GM10248 (cell line): Measurements from ENCODE around the gene CHST11.

Experiments used
- CTCF ChIA-PET: fragments of 300-600 bp; sonication (Branson Sonifier 250); formaldehyde crosslinking; extraction: SDS; loops from one replicate; lab custom pipeline; 2021; ENCODE audit warnings: antibody characterized with exemption; lab: Yijun Ruan, JAX
- POLR2A ChIA-PET: fragments of 350-650 bp; sonication (Branson Sonifier 250); formaldehyde crosslinking; extraction: SDS; loops from one replicate; lab custom pipeline; 2020; ENCODE audit warnings: antibody characterized with exemption; lab: Yijun Ruan, JAX
- DNase-seq: peaks from one replicate; pipeline ENCODE4 v3.0.0; 2012; ENCODE audit errors: extremely low spot score
- TF ChIP-seq, protein P1 (sequence below): IDR thresholded peaks from 2 replicates; pipeline ENCODE4 v1.5.1; 2012; ENCODE audit warnings: mild to moderate bottlenecking, low read depth; ENCODE audit errors: extremely low read depth, missing control alignments, control extremely low read depth

Gene CHST11

GRCh38 chr12:104600036-104600712, 143.4 kb downstream of the CHST11 start:
- POLR2A ChIA-PET, result no interaction called here
- CTCF ChIA-PET, result interaction anchor here (1.8 to 2.2 kb wide), 2 partner anchors 10 to 16 kb away, joined by 4 to 6 read pairs; no protein-coding TSS in a partner anchor
- DNase-seq, result no peak
- TF ChIP-seq, protein P1, sequence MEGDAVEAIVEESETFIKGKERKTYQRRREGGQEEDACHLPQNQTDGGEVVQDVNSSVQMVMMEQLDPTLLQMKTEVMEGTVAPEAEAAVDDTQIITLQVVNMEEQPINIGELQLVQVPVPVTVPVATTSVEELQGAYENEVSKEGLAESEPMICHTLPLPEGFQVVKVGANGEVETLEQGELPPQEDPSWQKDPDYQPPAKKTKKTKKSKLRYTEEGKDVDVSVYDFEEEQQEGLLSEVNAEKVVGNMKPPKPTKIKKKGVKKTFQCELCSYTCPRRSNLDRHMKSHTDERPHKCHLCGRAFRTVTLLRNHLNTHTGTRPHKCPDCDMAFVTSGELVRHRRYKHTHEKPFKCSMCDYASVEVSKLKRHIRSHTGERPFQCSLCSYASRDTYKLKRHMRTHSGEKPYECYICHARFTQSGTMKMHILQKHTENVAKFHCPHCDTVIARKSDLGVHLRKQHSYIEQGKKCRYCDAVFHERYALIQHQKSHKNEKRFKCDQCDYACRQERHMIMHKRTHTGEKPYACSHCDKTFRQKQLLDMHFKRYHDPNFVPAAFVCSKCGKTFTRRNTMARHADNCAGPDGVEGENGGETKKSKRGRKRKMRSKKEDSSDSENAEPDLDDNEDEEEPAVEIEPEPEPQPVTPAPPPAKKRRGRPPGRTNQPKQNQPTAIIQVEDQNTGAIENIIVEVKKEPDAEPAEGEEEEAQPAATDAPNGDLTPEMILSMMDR, result no peak

GRCh38 chr12:104600790-104601739, 144.3 kb downstream of the CHST11 start:
- TF ChIP-seq, protein P1, result no peak
- CTCF ChIA-PET, result interaction anchor here (1.0 to 2.2 kb wide), 2 partner anchors 15 to 19 kb away, joined by 3 to 6 read pairs; no protein-coding TSS in a partner anchor
- no peak for DNase-seq
- POLR2A ChIA-PET, result no interaction called here

DNA sequence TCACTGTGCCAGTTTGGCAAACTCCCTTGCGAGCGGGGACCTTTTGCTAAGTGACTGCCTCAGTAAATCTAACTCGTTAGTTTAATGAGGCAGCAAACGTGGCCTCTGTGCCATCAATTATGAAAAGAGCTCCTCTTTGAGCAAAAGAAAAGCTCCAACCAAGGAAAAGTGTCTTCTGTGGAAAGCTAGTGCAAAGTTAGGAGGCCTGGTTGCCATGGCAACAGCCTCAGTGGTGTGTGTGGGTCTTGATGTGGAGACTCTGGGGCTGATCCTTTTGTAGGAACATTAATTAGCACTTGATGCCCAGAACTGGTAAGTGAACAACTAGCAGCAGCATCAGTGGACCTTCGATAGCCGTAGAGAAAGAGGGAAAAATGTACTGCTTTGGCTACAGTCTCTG, 145.7 kb downstream of the CHST11 start:
- DNase-seq, result no peak
- POLR2A ChIA-PET, result no interaction called here
- CTCF ChIA-PET, result interaction anchor here (2.2 kb wide), 1 partner anchor 13 kb away, joined by 6 read pairs; no protein-coding TSS in a partner anchor
- TF ChIP-seq, protein P1, result no peak

DNA sequence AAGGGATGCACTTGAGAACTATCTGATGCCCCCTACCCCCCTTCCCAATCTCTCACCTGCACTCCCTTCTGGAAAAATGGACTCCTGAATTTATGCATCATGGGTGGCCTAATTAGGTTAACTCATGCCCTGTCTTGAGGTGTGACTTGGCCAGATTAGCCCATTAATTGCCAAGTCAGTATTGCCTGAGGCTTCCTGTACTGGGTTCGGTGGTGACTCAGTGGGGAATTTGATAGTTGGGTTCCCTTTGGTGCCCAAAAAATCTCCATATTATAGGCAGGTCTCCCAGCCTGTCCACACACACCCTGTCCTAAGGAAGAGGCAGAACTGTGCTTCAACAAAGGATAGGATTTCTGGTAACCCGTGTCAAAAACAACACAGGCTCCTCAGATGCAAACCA, 146.1 kb downstream of the CHST11 start:
- DNase-seq, result no peak
- TF ChIP-seq, protein P1, result no peak
- POLR2A ChIA-PET, result no interaction called here
- CTCF ChIA-PET, result no interaction called here

- ChIA-PET CTCF (interaction anchor here (1.0 to 1.7 kb wide), 6 partner anchors 21 to 222 kb away, joined by 3 to 6 read pairs (median 6); partner anchors contain the start of gene CHST11), POLR2A (interaction anchor here (1.2 kb wide), 1 partner anchor 145 kb away, joined by 4 read pairs; no protein-coding TSS in a partner anchor)
- no peak for DNase-seq
- TF ChIP-seq, protein P1, result no peak
Measured at GRCh38 chr12:104603545-104603973, 146.8 kb downstream of the CHST11 start.
